Measurements from ENCODE around the gene DCAF10. TPM values are rescaled to one million over a fixed set of nuclear protein-coding genes. Genes with fewer than 3 reads are reported as not detected.

The DCAF10 gene
- total and polyA plus RNA-seq, 2 of the 13 experiments (the other 11 are each of a cell fraction or from before 2014, with no cell fraction given): 9.2 to 20.3 TPM

- TF ChIP-seq ZBTB10 (CRISPR knock-in tag; IDR thresholded peaks at IDR 0.05; ENCODE audit: borderline replicate concordance): no peak
- no peak for TF ChIP-seq RORA (CRISPR knock-in tag; IDR thresholded peaks at IDR 0.05)
- no peak for TF ChIP-seq PBX2 (CRISPR knock-in tag; IDR thresholded peaks at IDR 0.05)
- TF ChIP-seq ZNF296 (CRISPR knock-in tag; conservative IDR thresholded peaks at IDR 0.05): peak; percentile 70; the same call in 1 of the 2 replicates
- TF ChIP-seq ZNF12 (CRISPR knock-in tag; IDR thresholded peaks at IDR 0.05): 0 out of 2 replicates have a peak, but pooled peaks have one; percentile 7
- no peak for TF ChIP-seq POLR2AphosphoS2 (IDR thresholded peaks at IDR 0.05; ENCODE audit: low read depth, low read length)
- TF ChIP-seq RFX3 (CRISPR knock-in tag; IDR thresholded peaks at IDR 0.05): no peak; the same call in 1 of the 2 replicates
- TF ChIP-seq DPF2 (CRISPR knock-in tag; IDR thresholded peaks at IDR 0.05; ENCODE audit: borderline replicate concordance, low read depth): no peak
- no peak for TF ChIP-seq SCMH1 (CRISPR knock-in tag; IDR thresholded peaks at IDR 0.05; ENCODE audit: borderline replicate concordance)
- TF ChIP-seq MYNN (CRISPR knock-in tag; IDR thresholded peaks at IDR 0.05; ENCODE audit: low read depth): peak; percentile 79; the same call in 1 of the 2 replicates
- TF ChIP-seq ZNF773 (CRISPR knock-in tag; IDR thresholded peaks at IDR 0.05; ENCODE audit: borderline replicate concordance): no peak
- TF ChIP-seq ZNF740 (CRISPR knock-in tag; IDR thresholded peaks at IDR 0.05): no peak; the same call in 1 of the 2 replicates
- no peak; the same call in none of the 2 replicates for TF ChIP-seq MED1 (CRISPR knock-in tag; IDR thresholded peaks at IDR 0.05)
- TF ChIP-seq NR2F1 (CRISPR knock-in tag; IDR thresholded peaks at IDR 0.05): no peak
- TF ChIP-seq TAF1 (CRISPR knock-in tag; IDR thresholded peaks at IDR 0.05): peak; percentile 97
- TF ChIP-seq XRCC5 (optimal IDR thresholded peaks at IDR 0.05; ENCODE audit: low read length): peak; percentile 88
- TF ChIP-seq CHD2 (IDR thresholded peaks at IDR 0.05; ENCODE audit: low read depth, low read length): peak; percentile 80
- TF ChIP-seq MIER3 (CRISPR knock-in tag; IDR thresholded peaks at IDR 0.05; ENCODE audit: borderline replicate concordance): peak; percentile 82
- no peak for TF ChIP-seq ATM (IDR thresholded peaks at IDR 0.05; ENCODE audit: borderline replicate concordance)
- TF ChIP-seq NFE2L2 (IDR thresholded peaks at IDR 0.05; ENCODE audit: low read length): no peak
- no peak for TF ChIP-seq ZBED4 (CRISPR knock-in tag; IDR thresholded peaks at IDR 0.05; ENCODE audit: borderline replicate concordance)
Measured at GRCh38 chr9:37784616-37785483, 15.7 kb upstream of the DCAF10 start, which contains the start of gene EXOSC3 (continued).

All from HepG2 (cell line).